NOMO-1 treated with DMSO at 0.1 percent for 48 hours (cell line): ENCODE results near the gene PRKCE.
"Not testable (repeated sequence)": the region's sequence is repeated elsewhere in the genome, so short reads cannot be mapped to it uniquely, and the experiment has no call there.

Source experiments
- DNase-seq: peaks from one replicate; lab custom pipeline; 2025; ENCODE audit not compliant: unreplicated experiment; lab: John Stamatoyannopoulos, UW

Gene PRKCE

GRCh38 chr2:45696708-45697107 is 45.2 kb downstream of the PRKCE start:
- no peak for DNase-seq

- DNase-seq = no peak
Measured at GRCh38 chr2:45697190-45697589, 45.7 kb downstream of the PRKCE start.

GRCh38 chr2:45698554-45698953 is 47.1 kb downstream of the PRKCE start:
- no peak for DNase-seq

GRCh38 chr2:45699032-45699658 is 47.7 kb downstream of the PRKCE start:
- DNase-seq = no peak

GRCh38 chr2:45700407-45701013 is 49.0 kb downstream of the PRKCE start:
- no peak for DNase-seq

- DNase-seq = no peak
Measured at GRCh38 chr2:45705233-45705632, 53.8 kb downstream of the PRKCE start.

- DNase-seq = no peak
Measured at GRCh38 chr2:45706033-45706432, 54.6 kb downstream of the PRKCE start.

GRCh38 chr2:45707006-45707405 is 55.5 kb downstream of the PRKCE start:
- no peak for DNase-seq

GRCh38 chr2:45707661-45708060 is 56.2 kb downstream of the PRKCE start:
- DNase-seq = no peak

- no peak for DNase-seq
Measured at GRCh38 chr2:45708501-45708900, 57.0 kb downstream of the PRKCE start.

GRCh38 chr2:45709137-45709536 is 57.7 kb downstream of the PRKCE start:
- no peak for DNase-seq

- DNase-seq = no peak
Measured at GRCh38 chr2:45710468-45710867, 59.0 kb downstream of the PRKCE start.

GRCh38 chr2:45711224-45711623 is 59.7 kb downstream of the PRKCE start:
- DNase-seq = no peak

- no peak for DNase-seq
Measured at GRCh38 chr2:45712570-45712969, 61.1 kb downstream of the PRKCE start.

GRCh38 chr2:45713136-45713535 is 61.7 kb downstream of the PRKCE start:
- no peak for DNase-seq

- no peak for DNase-seq
Measured at GRCh38 chr2:45713591-45713990, 62.1 kb downstream of the PRKCE start.

GRCh38 chr2:45714679-45715078 is 63.2 kb downstream of the PRKCE start:
- no peak for DNase-seq

- DNase-seq = no peak
Measured at GRCh38 chr2:45715601-45716379, 64.3 kb downstream of the PRKCE start.

- not testable (repeated sequence) for DNase-seq
Measured at GRCh38 chr2:45716432-45716831, 65.0 kb downstream of the PRKCE start.

GRCh38 chr2:45716915-45717314 is 65.4 kb downstream of the PRKCE start:
- DNase-seq = no peak

- no peak for DNase-seq
Measured at GRCh38 chr2:45720210-45720609, 68.7 kb downstream of the PRKCE start.

- DNase-seq = no peak
Measured at GRCh38 chr2:45721150-45721549, 69.7 kb downstream of the PRKCE start.
